ENCODE measurements around the gene AFG1L.
"Not testable (repeated sequence)": the region's sequence is repeated elsewhere in the genome, so short reads cannot be mapped to it uniquely, and the experiment has no call there.

The AFG1L gene

GRCh38 chr6:108288742-108289141 lies 6.1 kb upstream of the AFG1L start:
- no peak for DNase-seq (ENCODE audit: low read depth in 2 of 2)

- no peak for DNase-seq (ENCODE audit: low read depth in 2 of 2)
These were observed 3.8 kb upstream of the AFG1L start for GRCh38 chr6:108291091-108291490.

GRCh38 chr6:108292561-108292960 lies 2.3 kb upstream of the AFG1L start:
- not testable (repeated sequence) for DNase-seq (ENCODE audit: low read depth in 2 of 2)

GRCh38 chr6:108293527-108294296 lies 1.1 kb upstream of the AFG1L start:
- DNase-seq (ENCODE audit: low read depth in 2 of 2): no peak

GRCh38 chr6:108294297-108294726 lies 542 bp upstream of the AFG1L start:
- DNase-seq (ENCODE audit: low read depth in 2 of 2): no peak

- no peak for DNase-seq (ENCODE audit: low read depth in 2 of 2)
These were observed 822 bp downstream of the AFG1L start for GRCh38 chr6:108295676-108296075.

GRCh38 chr6:108302386-108302785 lies 7.5 kb downstream of the AFG1L start:
- no peak for DNase-seq (ENCODE audit: low read depth in 2 of 2)

- DNase-seq (ENCODE audit: low read depth in 2 of 2): no peak
These were observed 9.8 kb downstream of the AFG1L start for GRCh38 chr6:108304646-108305045.

- not testable (repeated sequence) for DNase-seq (ENCODE audit: low read depth in 2 of 2)
These were observed 13.8 kb downstream of the AFG1L start for GRCh38 chr6:108308641-108309040.

- no peak for DNase-seq (ENCODE audit: low read depth in 2 of 2)
These were observed 15.0 kb downstream of the AFG1L start for GRCh38 chr6:108309844-108310243.

- no peak for DNase-seq (ENCODE audit: low read depth in 2 of 2)
These were observed 17.8 kb downstream of the AFG1L start for GRCh38 chr6:108312605-108313004.

GRCh38 chr6:108321253-108321747 lies 26.4 kb downstream of the AFG1L start:
- DNase-seq (ENCODE audit: low read depth in 2 of 2): no peak

- no peak for DNase-seq (ENCODE audit: low read depth in 2 of 2)
These were observed 27.9 kb downstream of the AFG1L start for GRCh38 chr6:108322728-108323127.

- DNase-seq (ENCODE audit: low read depth in 2 of 2): no peak
These were observed 29.0 kb downstream of the AFG1L start for GRCh38 chr6:108323710-108324466.

- not testable (repeated sequence) for DNase-seq (ENCODE audit: low read depth in 2 of 2)
These were observed 35.4 kb downstream of the AFG1L start for GRCh38 chr6:108330221-108330785.

- DNase-seq (ENCODE audit: low read depth in 2 of 2): no peak
These were observed 36.0 kb downstream of the AFG1L start for GRCh38 chr6:108330806-108331205.

- DNase-seq (ENCODE audit: low read depth in 2 of 2): no peak
These were observed 37.1 kb downstream of the AFG1L start for GRCh38 chr6:108331982-108332381.

- DNase-seq (ENCODE audit: low read depth in 2 of 2): no peak
These were observed 42.1 kb downstream of the AFG1L start for GRCh38 chr6:108336971-108337370.

- no peak for DNase-seq (ENCODE audit: low read depth in 2 of 2)
These were observed 42.9 kb downstream of the AFG1L start for GRCh38 chr6:108337721-108338120.

- no peak for DNase-seq (ENCODE audit: low read depth in 2 of 2)
These were observed 46.5 kb downstream of the AFG1L start for GRCh38 chr6:108341372-108341771.

GRCh38 chr6:108343894-108344293 lies 49.0 kb downstream of the AFG1L start:
- no peak for DNase-seq (ENCODE audit: low read depth in 2 of 2)

- no peak for DNase-seq (ENCODE audit: low read depth in 2 of 2)
These were observed 53.9 kb downstream of the AFG1L start for GRCh38 chr6:108348655-108349349.
